Loucy (cell line): ENCODE data around the gene TPGS1.

Experiments
- CTCF ChIP-seq: fragments of 200-600 bp; sonication (generic); conservative IDR thresholded peaks from 2 replicates; pipeline ENCODE4 v1.5.1; 2014; ENCODE audit warnings: mild to moderate bottlenecking, antibody characterized with exemption, low read length
- EZH2phosphoT487 ChIP-seq: fragments of 200-600 bp; IDR thresholded peaks from 2 replicates; pipeline ENCODE4 v1.6.1; 2018; ENCODE audit warnings: antibody characterized with exemption, mild to moderate bottlenecking, moderate library complexity, borderline replicate concordance

- TF ChIP-seq EZH2phosphoT487 (no peak), CTCF (peak; percentile 64)
Observed at GRCh38 chr19:532561-533363, 25.5 kb downstream of the TPGS1 start.
